NCI-H2029 (cell line): ENCODE measurements around the gene USP16.
A peak's percentile ranks its signal among the peaks of the same experiment; 100 is the strongest.

Source experiments
- DNase-seq: peaks from one replicate; lab custom pipeline; 2025; lab: John Stamatoyannopoulos, UW

The USP16 gene

GRCh38 chr21:29033871-29034270 is 9.4 kb downstream of the USP16 start:
- no peak for DNase-seq

GRCh38 chr21:29034678-29035077 is 10.2 kb downstream of the USP16 start:
- no peak for DNase-seq

- DNase-seq: no peak
These were observed 27.8 kb downstream of the USP16 start for GRCh38 chr21:29052224-29052623.

- no peak for DNase-seq
These were observed 28.6 kb downstream of the USP16 start for GRCh38 chr21:29053011-29053553.

GRCh38 chr21:29053656-29054055 is 29.2 kb downstream of the USP16 start:
- DNase-seq: no peak

DNA sequence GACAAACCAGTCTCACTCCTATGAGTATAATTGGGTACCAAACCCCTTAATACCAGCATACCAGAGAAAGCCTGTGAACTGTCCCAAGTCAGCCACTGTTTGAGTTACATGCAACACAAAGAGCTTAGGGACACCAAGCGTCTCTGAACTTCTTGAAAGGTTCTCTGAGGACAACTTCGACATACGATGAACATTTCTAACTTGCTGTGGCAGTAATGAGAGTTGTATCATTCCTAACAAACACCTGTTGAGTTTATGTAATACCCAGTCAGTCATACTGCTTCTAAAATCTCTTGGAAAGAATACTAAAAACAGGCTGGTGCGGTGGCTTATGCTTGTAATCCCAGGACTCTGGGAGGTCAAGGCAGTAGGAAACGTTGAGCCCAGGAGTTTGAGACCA is 30.6 kb downstream of the USP16 start:
- DNase-seq: no peak

- DNase-seq: peak; percentile 54
These were observed 31.5 kb downstream of the USP16 start for GRCh38 chr21:29056005-29056404.

- DNase-seq: no peak
These were observed 32.1 kb downstream of the USP16 start for GRCh38 chr21:29056538-29057050.

DNA sequence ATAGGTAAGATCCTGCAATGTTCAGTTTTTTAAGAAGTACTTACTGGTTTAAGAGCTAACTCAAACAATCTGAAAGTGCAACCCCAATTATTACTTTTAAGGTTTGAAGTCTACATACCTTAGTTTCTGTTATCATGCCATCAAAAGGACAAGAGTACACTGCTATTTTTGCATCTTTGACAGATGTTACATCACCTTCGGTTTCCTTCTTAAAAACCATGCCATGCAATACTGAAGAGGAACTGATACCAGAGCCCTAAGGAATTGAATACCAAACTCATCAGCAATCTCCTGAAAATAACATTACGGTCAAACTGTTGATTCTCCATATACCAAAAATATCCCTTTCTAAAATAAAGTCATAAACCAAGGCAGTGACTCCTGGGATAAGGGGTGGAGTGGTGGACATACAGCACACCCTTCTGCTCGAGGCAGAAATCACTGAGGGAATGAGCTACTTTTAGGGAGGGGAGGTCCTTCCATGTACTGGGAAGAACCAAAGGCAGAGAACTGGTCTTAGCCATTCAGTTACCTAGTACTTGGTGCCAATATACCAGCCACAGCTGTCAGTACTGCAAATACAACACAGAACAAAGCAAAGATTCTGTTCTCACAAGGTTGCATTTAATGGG is 40.5 kb downstream of the USP16 start:
- no peak for DNase-seq

DNA sequence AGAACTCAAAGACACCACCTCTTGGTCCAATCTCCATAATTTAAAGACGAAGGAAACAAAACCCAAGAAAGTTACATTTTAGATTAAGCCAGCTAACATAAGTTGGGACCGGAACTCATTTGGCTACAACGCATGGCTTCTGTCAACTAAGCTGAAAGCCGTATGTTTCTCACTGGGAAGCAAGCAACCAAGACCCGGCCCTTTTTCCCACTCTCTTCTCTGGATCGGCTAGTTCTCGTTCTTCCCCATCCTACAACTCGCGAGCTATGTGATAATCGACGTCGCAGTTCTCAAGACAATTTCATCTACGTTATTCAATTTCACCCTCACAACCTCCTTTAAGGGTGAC is 48.4 kb downstream of the USP16 start:
- DNase-seq: no peak

GRCh38 chr21:29073222-29074006 is 48.9 kb downstream of the USP16 start, which contains the start of gene CCT8:
CCT8 (minus strand) TSS chr21:29073648; CDS start chr21:29073590, 58 bp downstream.
- peak; percentile 99 for DNase-seq

DNA sequence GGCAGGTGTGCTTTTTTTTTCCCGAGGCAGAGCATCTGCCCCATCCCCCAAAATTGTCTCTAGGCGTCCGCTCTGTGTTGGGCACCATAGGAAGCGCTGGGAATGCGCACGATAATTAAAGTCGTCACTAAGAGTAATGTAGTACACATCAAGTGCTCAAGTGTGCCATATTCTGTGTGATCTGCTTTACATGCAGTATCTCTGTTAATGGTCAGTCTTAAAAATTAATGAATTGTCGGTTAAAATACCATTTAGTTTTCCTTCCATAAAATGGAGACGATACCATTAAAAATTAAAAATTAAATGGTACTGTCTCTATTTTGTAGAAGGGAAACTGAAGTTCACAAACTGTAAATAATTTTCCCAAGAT is 49.5 kb downstream of the USP16 start:
- DNase-seq: no peak

GRCh38 chr21:29074783-29075182 is 50.3 kb downstream of the USP16 start:
- DNase-seq: no peak

DNA sequence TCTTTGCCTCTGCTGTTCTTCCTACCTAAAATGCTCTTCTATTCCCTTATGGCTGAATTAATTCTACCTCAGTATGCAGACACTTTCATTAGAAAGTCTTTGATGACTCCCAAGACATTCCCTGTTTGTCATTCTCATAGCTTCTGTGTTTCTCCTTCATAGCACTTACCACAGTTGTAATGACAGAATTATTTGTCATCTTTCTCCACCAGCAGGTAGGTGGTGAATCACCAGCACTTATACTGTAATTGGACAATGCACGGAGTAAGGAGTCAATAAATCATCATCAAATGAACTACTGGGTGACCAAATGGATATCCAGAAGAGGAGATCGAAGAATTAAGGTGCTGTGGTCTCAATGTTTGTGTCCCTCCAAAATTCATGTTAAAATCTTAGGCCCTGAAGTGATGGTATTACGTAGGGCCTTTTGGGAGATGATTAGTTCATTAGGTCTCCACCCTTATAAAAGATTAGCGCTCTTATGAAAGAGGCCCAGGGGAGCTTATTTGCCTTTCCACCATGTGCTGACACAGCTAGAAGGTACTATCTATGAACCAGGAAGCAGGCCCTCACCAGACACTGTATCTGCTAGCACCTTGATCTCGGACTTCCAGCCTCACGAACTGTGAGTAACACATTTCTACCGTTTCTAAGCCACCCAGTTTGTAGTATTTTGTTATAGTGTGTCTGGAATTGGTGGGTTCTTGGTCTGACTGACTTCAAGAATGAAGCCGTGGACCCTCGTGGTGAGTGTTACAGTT is 51.4 kb downstream of the USP16 start:
- DNase-seq: no peak

DNA sequence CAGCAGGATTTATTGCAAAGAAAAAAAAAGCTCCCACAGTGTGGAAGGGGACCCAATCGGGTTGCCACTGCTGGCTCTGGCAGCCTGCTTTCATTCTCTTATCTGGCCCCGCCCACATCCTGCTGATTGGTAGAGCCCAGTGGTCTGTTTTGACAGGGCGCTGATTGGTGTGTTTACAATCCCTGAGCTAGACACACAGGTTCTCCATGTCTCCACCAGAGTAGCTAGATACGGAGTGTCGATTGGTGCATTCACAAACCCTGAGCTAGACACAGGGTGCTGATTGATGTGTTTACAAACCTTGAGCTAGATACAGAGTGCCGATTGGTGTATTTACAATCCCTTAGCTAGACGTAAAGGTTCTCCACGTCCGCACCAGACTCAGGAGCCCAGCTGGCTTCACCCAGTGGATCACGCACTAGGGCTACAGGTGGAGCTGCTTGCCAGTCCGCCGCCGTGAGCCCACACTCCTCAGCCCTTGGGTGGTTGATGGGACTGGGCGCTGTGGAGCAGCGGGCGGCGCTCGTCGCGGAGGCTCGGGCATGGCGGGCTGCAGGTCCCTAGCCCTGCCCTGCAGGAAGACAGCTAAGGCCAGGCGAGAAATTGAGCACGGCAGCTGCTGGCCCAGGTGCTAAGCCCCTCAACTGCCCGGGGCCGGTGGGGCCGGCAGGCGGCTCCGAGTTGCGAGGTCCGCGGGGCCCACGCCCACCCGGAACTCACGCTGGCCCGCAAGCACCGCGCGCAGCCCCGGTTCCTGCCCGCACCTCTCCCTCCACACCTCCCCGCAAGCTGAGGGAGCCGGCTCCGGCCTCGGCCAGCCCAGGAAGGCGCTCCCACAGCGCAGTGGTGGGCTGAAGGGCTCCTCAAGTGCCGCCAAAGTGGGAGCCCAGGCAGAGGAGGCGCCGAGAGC is 52.5 kb downstream of the USP16 start:
- DNase-seq: peak; percentile 77

- DNase-seq: peak; percentile 68
These were observed 53.2 kb downstream of the USP16 start for GRCh38 chr21:29077651-29078090.

GRCh38 chr21:29078869-29079767 is 54.6 kb downstream of the USP16 start:
- DNase-seq: peak; percentile 78

- DNase-seq: peak; percentile 82
These were observed 56.0 kb downstream of the USP16 start for GRCh38 chr21:29080454-29080941.

DNA sequence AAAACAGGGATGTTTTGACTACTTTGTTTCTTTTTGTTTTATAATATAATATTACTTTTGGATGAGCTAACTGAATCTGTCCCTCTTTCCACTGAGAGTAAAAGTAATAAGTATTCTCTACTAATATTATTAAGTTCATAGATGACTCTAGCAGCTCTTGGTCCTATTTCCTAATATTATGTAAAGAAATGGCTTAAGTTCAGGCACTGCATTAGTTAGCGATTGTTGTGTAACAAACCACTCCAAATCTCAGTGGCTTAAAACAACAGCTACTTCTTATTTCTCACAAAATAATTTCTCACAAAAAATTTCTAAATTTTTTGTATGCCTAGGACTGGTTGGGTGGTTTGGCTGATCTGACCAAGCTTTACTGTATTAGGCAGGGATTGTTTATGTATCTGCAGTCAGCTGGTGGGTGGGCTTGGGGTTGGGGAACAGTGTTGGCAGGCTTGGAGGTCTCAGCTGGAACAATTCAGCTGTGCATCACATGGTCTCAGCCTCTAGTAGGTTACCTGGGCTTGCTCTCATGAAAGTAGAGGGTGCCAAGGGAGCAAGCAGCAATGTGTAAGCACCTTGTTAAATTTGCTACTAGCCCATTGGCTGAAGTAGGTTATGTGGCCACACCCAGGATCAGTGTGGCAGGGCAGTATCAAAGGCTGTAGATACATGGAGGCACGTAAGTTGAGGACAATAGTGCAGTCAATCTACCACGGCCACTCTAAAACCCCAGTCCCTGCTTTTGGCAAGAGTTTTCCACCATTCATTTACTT is 57.8 kb downstream of the USP16 start:
- peak; percentile 56 for DNase-seq
